Measurements from ENCODE around the gene ZCCHC3. TPM values are rescaled to one million over a fixed set of nuclear protein-coding genes. Genes with fewer than 3 reads are reported as not detected.

ZCCHC3 gene
- total and polyA plus RNA-seq, 2 experiments from 2014 or later = 26.5 to 66.3 TPM

GRCh38 chr20:312866-313265 lies 15.5 kb downstream of the ZCCHC3 start (continued):
- no peak for TF ChIP-seq ZNF462 (CRISPR knock-in tag; IDR thresholded peaks at IDR 0.05)
- TF ChIP-seq, protein P1, sequence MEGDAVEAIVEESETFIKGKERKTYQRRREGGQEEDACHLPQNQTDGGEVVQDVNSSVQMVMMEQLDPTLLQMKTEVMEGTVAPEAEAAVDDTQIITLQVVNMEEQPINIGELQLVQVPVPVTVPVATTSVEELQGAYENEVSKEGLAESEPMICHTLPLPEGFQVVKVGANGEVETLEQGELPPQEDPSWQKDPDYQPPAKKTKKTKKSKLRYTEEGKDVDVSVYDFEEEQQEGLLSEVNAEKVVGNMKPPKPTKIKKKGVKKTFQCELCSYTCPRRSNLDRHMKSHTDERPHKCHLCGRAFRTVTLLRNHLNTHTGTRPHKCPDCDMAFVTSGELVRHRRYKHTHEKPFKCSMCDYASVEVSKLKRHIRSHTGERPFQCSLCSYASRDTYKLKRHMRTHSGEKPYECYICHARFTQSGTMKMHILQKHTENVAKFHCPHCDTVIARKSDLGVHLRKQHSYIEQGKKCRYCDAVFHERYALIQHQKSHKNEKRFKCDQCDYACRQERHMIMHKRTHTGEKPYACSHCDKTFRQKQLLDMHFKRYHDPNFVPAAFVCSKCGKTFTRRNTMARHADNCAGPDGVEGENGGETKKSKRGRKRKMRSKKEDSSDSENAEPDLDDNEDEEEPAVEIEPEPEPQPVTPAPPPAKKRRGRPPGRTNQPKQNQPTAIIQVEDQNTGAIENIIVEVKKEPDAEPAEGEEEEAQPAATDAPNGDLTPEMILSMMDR (conservative IDR thresholded peaks at IDR 0.05; ENCODE audit: low read depth in 2 of 2) = no peak

- H3K4me3 Mint-ChIP-seq = no peak overlapping the region
- Histone ChIP-seq H3K4me2 (no peak overlapping the region), H3K79me2 (replicated peaks; ENCODE audit: insufficient read depth) (no peaks in the 10 kb centered on the region), H4K20me1 (replicated peaks; ENCODE audit: insufficient read depth) (no peaks in the 10 kb centered on the region), H3F3A (replicated peaks; ENCODE audit: low read depth) (peaks cover 8% of the 10 kb centered on the region), H3K27me3 (ENCODE audit: insufficient read depth) (no peaks in the 10 kb centered on the region), H3K9me2 (ENCODE audit: insufficient read depth) (no peaks in the 10 kb centered on the region), H3K4me3 (no peak overlapping the region), H3K27ac (ENCODE audit: low read depth) (no peak overlapping the region), H3K36me3 (ENCODE audit: insufficient read depth) (no peaks in the 10 kb centered on the region), H3K4me1 (ENCODE audit: insufficient read depth) (peaks cover 17% of the 10 kb centered on the region), H2AFZ (no peak overlapping the region)
- H3K27me3 Mint-ChIP-seq (ENCODE audit: insufficient read depth, low read depth, poor library complexity) = peaks cover 5% of the 10 kb centered on the region
- no peak for ATAC-seq
- DNase-seq (ENCODE audit: low spot score) = no peak
- H3K27ac Mint-ChIP-seq = no peak overlapping the region
- H3K4me1 Mint-ChIP-seq = peaks cover 17% of the 10 kb centered on the region
- no peaks in the 10 kb centered on the region; the same call in 2 of the 3 replicates for H3K36me3 Mint-ChIP-seq (ENCODE audit: low read depth)
- no peaks in the 10 kb centered on the region for H3K9me3 Mint-ChIP-seq
- TF ChIP-seq JUNB (IDR thresholded peaks at IDR 0.05; ENCODE audit: unreplicated experiment) (no peak), ZNF114 (CRISPR knock-in tag; IDR thresholded peaks at IDR 0.05) (no peak), CREB1 (CRISPR knock-in tag; IDR thresholded peaks at IDR 0.05; ENCODE audit: low read depth) (no peak), EZH2phosphoT487 (IDR thresholded peaks at IDR 0.05; ENCODE audit: unreplicated experiment) (no peak), ETS1 (IDR thresholded peaks at IDR 0.05) (no peak), EZH2 (IDR thresholded peaks at IDR 0.05; ENCODE audit: low read depth, unreplicated experiment) (no peak), NANOG (IDR thresholded peaks at IDR 0.05; ENCODE audit: borderline replicate concordance) (no peak), ZNF331 (CRISPR knock-in tag; IDR thresholded peaks at IDR 0.05; ENCODE audit: low read depth) (no peak), STAT1 (IDR thresholded peaks at IDR 0.05; ENCODE audit: unreplicated experiment) (no peak), POLR2AphosphoS5 (IDR thresholded peaks at IDR 0.05; ENCODE audit: low read depth) (no peak)
- TF ChIP-seq, protein P2, sequence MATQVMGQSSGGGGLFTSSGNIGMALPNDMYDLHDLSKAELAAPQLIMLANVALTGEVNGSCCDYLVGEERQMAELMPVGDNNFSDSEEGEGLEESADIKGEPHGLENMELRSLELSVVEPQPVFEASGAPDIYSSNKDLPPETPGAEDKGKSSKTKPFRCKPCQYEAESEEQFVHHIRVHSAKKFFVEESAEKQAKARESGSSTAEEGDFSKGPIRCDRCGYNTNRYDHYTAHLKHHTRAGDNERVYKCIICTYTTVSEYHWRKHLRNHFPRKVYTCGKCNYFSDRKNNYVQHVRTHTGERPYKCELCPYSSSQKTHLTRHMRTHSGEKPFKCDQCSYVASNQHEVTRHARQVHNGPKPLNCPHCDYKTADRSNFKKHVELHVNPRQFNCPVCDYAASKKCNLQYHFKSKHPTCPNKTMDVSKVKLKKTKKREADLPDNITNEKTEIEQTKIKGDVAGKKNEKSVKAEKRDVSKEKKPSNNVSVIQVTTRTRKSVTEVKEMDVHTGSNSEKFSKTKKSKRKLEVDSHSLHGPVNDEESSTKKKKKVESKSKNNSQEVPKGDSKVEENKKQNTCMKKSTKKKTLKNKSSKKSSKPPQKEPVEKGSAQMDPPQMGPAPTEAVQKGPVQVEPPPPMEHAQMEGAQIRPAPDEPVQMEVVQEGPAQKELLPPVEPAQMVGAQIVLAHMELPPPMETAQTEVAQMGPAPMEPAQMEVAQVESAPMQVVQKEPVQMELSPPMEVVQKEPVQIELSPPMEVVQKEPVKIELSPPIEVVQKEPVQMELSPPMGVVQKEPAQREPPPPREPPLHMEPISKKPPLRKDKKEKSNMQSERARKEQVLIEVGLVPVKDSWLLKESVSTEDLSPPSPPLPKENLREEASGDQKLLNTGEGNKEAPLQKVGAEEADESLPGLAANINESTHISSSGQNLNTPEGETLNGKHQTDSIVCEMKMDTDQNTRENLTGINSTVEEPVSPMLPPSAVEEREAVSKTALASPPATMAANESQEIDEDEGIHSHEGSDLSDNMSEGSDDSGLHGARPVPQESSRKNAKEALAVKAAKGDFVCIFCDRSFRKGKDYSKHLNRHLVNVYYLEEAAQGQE (IDR thresholded peaks at IDR 0.05; ENCODE audit: unreplicated experiment) = no peak
These were observed 16.0 kb downstream of the ZCCHC3 start for GRCh38 chr20:313402-313801.

Data from GM23338 (cell line).